ENCODE measurements around the gene CRYAA.
"Not testable (repeated sequence)": the region's sequence is repeated elsewhere in the genome, so short reads cannot be mapped to it uniquely, and the experiment has no call there.

The CRYAA gene

GRCh38 chr21:43168708-43169107 lies at the start of gene CRYAA:
TSS of gene CRYAA (plus strand) at chr21:43169008. CDS start at chr21:43169100, 92 bp downstream.
- intact Hi-C loops (cut with DNase I), result not testable (repeated sequence)

GRCh38 chr21:43130094-43130493 lies 38.7 kb upstream of the CRYAA start:
- intact Hi-C loops (cut with DNase I); DNase-seq: not testable (repeated sequence)

More at GRCh38 chr21:43168708-43169107, at the start of gene CRYAA:
- not testable (repeated sequence) for DNase-seq

GRCh38 chr21:43134520-43134919 lies 34.3 kb upstream of the CRYAA start:
- intact Hi-C loops (cut with DNase I); DNase-seq: not testable (repeated sequence)

GRCh38 chr21:43138944-43139343 lies 29.9 kb upstream of the CRYAA start:
- DNase-seq, result peak in 1 of 42 donors; percentile 0
- intact Hi-C loops (cut with DNase I), result not testable (repeated sequence)

DNA sequence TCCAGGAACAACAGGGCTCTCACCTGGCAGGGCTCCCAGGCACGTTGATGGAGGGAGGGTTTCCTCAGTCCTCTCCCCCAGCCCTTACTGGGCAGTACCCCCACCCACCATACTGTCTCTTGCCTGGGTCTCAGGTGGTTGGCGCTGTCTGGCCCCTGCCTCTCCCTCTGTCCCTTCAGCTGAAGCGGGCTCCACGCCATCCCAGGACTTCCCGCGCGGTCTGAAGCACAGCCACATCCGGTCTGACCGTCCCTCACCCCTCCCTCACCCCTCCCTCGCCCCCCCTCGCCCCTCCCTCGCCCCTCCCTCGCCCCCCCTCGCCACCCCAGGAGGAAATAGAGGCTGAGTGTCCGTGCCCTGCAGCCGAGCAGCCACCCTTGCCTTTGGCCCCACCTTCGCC lies 27.4 kb upstream of the CRYAA start:
- intact Hi-C loops (cut with DNase I); DNase-seq: not testable (repeated sequence)

DNA sequence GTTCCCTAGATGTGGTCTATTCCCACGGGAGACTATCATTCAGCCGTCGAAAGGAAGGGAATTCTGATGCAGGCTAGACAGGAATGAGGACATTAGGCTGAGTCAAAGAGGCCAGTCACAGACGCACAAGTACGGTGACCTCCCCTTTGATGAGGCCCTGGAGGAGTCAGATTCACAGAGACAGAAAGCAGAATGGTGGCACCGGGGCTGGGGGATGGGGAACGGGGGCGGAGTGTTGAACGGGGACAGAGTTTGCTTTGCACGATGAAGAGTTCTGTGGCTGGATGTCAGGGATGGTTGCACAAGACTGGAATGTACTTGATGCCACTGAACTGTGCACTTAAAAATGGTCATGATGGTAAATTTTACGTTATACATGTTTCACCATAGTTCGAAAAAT lies 22.2 kb upstream of the CRYAA start:
- DNase-seq; intact Hi-C loops (cut with DNase I): not testable (repeated sequence)

- DNase-seq; intact Hi-C loops (cut with DNase I): not testable (repeated sequence)
Measured at GRCh38 chr21:43147999-43148398, 20.8 kb upstream of the CRYAA start.

GRCh38 chr21:43149344-43149743 lies 19.5 kb upstream of the CRYAA start:
- intact Hi-C loops (cut with DNase I); DNase-seq: not testable (repeated sequence)

GRCh38 chr21:43153601-43154000 lies 15.2 kb upstream of the CRYAA start:
- intact Hi-C loops (cut with DNase I); DNase-seq: not testable (repeated sequence)

DNA sequence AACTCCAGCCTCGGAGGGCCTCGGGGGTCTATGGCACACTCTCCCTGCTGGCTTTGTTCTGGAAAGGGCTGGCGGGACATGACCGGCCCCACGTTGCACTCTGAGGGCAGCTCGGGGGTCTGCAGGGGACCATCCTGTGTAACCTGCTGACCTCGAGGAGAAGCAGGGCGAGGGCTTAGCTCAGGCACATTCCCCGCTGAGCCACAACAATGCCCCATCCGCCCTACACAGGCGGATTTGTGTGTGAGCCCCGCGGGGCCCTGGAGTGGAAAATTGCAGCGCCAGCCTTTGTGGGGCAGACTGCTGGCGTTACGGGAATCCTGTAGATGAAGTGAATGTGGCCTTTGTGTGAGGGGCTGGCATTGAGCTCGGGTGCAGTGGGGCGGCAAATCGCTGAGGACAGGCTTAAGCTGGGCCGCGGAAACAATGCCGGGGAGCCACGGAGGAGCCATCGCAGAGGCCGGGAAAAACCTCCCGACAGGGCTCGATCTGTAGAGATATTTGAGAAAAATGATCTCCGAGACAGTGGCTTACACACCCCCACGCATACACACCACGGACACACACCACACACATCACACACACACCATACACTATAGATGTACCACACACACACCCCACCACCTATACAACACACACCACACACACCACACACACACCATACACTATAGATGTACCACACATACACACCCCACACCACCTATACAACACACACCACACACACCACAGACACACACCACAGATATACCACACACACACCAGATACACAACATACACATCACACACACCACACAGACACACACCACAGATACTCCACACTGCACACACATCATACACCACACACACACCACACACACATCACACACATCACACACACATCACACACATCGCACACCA lies 9.3 kb upstream of the CRYAA start:
- DNase-seq, result peak in 2 of 42 donors; percentile 3 to 4
- intact Hi-C loops (cut with DNase I), result not testable (repeated sequence)

DNA sequence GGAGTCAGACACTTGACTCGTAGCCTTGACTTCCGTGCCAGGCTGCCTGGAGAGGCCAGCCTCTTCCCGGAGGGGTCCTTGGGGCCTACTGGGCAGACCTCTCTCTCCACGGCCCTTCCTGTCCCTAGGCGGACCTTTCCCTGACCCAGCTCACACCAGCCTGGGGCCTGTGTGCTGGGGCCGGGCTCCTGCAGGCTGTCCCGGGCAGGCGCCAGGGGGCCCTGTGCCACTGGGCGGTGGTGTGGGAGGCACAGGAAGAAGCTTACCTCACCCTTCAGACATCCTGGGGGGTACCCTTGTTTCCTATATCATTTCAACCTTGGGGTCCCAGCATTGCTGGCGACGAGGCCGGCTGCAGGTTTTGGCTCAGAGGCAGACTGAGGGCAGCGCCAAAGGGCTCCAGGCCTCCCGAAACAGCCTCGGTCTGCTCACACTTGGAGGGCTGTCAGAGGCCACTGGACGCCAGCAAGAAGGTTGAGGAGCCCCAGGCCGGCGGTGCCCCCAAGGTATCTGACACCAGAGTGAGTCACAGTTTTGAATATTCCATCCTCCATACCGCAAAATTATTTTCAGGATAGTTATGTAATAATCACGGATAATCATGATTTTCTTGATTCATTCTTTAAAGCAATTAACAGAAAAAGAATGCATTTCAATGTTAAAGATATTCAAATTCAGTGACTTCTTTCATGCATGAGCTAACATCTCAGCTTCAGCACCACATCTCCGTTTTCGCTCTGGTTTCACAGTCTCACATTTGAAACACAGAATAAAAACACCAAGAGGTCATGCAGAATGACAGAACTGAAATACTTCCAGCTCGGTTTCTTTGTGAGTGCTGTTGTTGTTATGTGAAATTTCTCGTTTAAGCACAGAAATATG lies 6.7 kb upstream of the CRYAA start:
- DNase-seq; intact Hi-C loops (cut with DNase I): not testable (repeated sequence)

DNA sequence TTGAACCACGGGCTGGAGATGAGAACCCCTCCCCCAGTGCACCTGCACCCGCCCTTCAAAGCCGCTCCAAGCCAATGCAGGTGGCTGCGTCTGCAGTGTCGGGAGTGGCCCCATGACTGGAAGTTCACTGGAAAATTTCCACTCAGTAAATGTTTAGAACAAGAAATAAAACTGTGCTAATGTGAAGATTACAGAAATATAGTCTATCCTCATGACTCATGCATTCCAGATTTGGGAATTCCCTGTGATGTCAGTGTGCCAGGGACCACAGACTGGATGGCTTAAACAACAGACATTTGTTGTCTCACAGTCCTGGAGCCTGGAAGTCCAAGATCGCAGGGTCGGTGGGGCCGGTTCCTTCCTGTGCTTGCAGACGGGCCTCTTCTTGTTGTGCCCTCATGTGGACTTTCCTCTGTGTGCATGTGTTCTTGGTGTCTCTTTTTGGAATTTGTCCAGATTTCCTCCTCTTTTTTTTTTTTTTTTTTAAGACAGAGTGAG lies 6.1 kb upstream of the CRYAA start:
- DNase-seq; intact Hi-C loops (cut with DNase I): not testable (repeated sequence)

- DNase-seq; intact Hi-C loops (cut with DNase I): not testable (repeated sequence)
Measured at GRCh38 chr21:43164823-43165222, 4.0 kb upstream of the CRYAA start.

- intact Hi-C loops (cut with DNase I); DNase-seq: not testable (repeated sequence)
Measured at GRCh38 chr21:43165734-43166133, 3.1 kb upstream of the CRYAA start.

DNA sequence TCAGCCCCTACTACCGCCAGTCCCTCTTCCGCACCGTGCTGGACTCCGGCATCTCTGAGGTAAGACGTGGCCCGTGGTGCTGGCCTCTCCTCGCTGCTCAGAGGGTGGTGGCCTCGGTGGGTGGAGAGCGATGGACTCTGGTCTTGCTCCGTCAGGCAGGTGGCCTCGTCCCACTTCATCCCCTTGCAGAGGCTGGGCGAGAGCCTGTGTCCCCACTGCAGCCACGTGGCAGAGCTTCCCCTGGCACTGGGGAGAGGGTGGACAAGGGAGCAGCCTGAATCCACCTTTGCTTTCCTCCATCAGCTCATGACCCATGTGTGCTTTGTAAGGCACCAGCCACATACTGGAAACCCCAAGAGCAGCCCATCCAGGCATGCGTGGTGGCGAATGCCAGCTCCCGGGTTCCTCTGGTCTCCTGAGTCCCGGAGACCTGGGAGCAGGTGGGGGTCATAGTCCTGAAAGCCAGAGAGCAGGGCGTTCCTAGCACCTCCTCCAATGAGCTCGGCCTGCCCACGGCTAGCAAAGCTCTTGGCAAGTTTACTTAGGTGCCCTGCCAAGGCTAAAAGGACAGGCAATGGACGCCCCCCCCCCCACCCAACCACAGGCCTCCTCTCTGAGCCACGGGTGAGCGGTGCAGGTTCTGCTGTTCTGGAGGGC lies 550 bp downstream of the CRYAA start:
- intact Hi-C loops (cut with DNase I); DNase-seq: not testable (repeated sequence)

- intact Hi-C loops (cut with DNase I); DNase-seq: not testable (repeated sequence)
Measured at GRCh38 chr21:43169891-43170290, 1.1 kb downstream of the CRYAA start.

- intact Hi-C loops (cut with DNase I); DNase-seq: not testable (repeated sequence)
Measured at GRCh38 chr21:43172812-43173211, 4.0 kb downstream of the CRYAA start.

DNA sequence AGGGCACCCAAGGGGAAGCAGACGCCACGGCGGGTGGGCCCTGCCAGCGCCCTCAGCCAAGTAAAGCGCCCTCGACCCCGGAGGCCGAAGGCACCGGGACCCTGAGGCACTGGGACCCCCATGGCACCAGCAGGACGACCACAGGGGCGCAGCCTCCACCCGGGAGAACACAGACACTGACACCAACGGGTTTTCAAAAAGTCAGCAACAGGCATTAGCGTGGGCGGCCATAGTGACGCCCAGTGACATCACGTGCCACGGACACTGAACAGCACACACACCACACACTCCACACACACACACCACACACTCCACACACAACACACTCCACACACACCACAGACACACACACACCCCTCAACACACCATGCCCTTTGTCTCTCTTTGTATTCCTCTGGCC lies 4.6 kb downstream of the CRYAA start:
- DNase-seq; intact Hi-C loops (cut with DNase I): not testable (repeated sequence)

DNA sequence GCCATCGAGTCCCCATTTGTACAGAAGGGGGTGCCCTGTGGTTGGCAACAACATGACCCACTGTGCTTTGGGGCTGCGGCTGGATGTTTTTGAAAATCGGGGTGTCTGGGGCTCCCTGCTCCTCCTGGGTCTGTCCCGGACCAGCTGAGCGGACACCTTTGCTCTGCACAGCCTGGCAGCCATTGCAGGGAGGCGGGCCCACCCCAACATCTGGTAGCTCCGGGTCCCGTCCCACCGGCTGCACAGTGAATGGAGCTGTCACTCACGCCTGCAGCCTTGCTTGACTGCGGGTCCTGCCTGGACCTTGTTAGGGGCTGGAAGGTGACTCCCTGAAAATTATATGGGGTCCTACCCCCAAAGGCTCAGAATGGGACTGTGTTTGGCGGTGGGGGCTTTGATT lies 5.1 kb downstream of the CRYAA start:
- intact Hi-C loops (cut with DNase I), result not testable (repeated sequence)
- peak in 1 of 42 donors; percentile 8 for DNase-seq
